Breast epithelium (tissue), 4 donors: Measurements from ENCODE around the gene CCDC9B. TPM values are rescaled to one million over a fixed set of nuclear protein-coding genes. Genes with fewer than 3 reads are reported as not detected.

ENCODE experiments used
- DNase-seq, 2 donors: peaks; one replicate each; pipeline ENCODE4 v3.0.0-alpha.2; 2019; ENCODE audit warnings: low spot score in 2 of 2
- H3K27ac ChIP-seq, 2 donors: fragments of 200-600 bp; sonication (generic) in 1 of 2; one replicate each; pipeline ENCODE4 v1.5.1; 2016 to 2019; ENCODE audit warnings: mild to moderate bottlenecking in 1 of 2
- H3K27me3 ChIP-seq, 2 donors: fragments of 200-600 bp; sonication (generic) in 1 of 2; one replicate each; pipeline versions ENCODE4 v1.5.1 to v1.6.0; 2017 to 2019; ENCODE audit warnings: control low read depth in 1 of 2, mild to moderate bottlenecking in 1 of 2
- H3K36me3 ChIP-seq: fragments of 200-600 bp; one replicate; pipeline ENCODE4 v1.5.1; 2019
- H3K4me1 ChIP-seq, 2 donors: fragments of 200-600 bp; sonication (generic); one replicate each; pipeline ENCODE4 v1.5.1; 2016 to 2019; ENCODE audit warnings: control low read depth in 1 of 2
- H3K4me3 ChIP-seq, 3 donors: fragments of 200-600 bp; sonication (generic); 1 replicate in 2 of 3; 2 replicates in 1 of 3; pipeline ENCODE4 v1.5.1; 2016 to 2019; ENCODE audit warnings: mild to moderate bottlenecking in 3 of 3, moderate library complexity in 2 of 3
- H3K9me3 ChIP-seq, 2 donors: fragments of 200-600 bp; sonication (generic) in 1 of 2; one replicate each; pipeline ENCODE4 v1.5.1; 2016 to 2019; ENCODE audit warnings: control low read depth in 1 of 2
- POLR2A ChIP-seq: fragments of 450-650 bp; IDR thresholded peaks from one replicate; pipeline ENCODE4 v1.6.1; 2016; ENCODE audit warnings: antibody characterized with exemption, mild to moderate bottlenecking, moderate library complexity
- POLR2AphosphoS5 ChIP-seq, 3 donors: sonication (generic); formaldehyde crosslinking; IDR thresholded peaks; one replicate each; pipeline ENCODE4 v1.6.1; 2017; ENCODE audit warnings: antibody characterized with exemption in 3 of 3
- intact Hi-C: fragments of 100-400 bp; cut with DNase I; formaldehyde crosslinking; loops from one replicate; pipeline ENCODE4 v1.15.1; 2023; ENCODE audit warnings: low total_unique reads
- total RNA-seq, 3 donors: library from RNA; depleted of rRNA; stranded (reverse); fragments of >200 nt; gene quantifications; one replicate each; pipeline ENCODE4 v1.1.0, GENCODE V29; 2016
- TF ChIP-seq, protein P1 (sequence below), 3 donors: fragments of 450-650 bp; IDR thresholded peaks; one replicate each; pipeline ENCODE4 v1.5.1; 2016 to 2017; ENCODE audit warnings: antibody characterized with exemption in 3 of 3, mild to moderate bottlenecking in 3 of 3, moderate library complexity in 3 of 3

The CCDC9B gene
- total RNA-seq, 3 donors from 2014 or later: 4.0 to 14.1 (median 9.4) TPM

DNA sequence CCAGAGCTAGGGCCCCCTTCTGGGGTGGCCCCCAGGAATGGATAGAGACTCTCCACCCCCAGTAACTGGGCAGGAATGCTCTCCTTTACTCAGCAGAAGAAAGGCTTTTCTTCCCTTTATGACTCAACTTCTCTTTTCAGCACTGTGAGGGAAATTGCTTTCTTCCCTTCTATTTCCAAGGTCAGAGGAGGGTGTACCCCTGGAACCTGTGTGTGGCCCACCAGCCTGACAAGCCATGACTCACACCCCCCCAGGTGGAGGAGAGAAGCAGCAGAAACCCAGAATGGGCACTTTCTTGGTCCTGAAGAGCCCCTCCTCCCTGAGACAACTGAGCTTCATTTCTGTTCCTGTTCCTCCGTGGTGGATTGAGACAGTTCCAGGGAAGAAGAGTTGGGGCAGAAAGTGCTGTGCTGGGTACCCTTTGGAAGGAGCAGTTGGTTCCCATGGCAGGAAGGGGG is 55.2 kb downstream of the CCDC9B start:
- Histone ChIP-seq H3K36me3 (no peaks in the 10 kb centered on the region), H3K4me3 (no peak overlapping the region), H3K27ac (no peak overlapping the region), H3K27me3 (peaks cover 14 to 31% of the 10 kb centered on the region in 2 donors), H3K9me3 (no peaks in the 10 kb centered on the region), H3K4me1 (peaks cover 0 to 16% of the 10 kb centered on the region in 2 donors)
- intact Hi-C loops: no loop called here
- no peak for DNase-seq
- TF ChIP-seq POLR2AphosphoS5 (IDR thresholded peaks at IDR 0.05) (no peak), POLR2A (no peak)
- TF ChIP-seq, protein P1, sequence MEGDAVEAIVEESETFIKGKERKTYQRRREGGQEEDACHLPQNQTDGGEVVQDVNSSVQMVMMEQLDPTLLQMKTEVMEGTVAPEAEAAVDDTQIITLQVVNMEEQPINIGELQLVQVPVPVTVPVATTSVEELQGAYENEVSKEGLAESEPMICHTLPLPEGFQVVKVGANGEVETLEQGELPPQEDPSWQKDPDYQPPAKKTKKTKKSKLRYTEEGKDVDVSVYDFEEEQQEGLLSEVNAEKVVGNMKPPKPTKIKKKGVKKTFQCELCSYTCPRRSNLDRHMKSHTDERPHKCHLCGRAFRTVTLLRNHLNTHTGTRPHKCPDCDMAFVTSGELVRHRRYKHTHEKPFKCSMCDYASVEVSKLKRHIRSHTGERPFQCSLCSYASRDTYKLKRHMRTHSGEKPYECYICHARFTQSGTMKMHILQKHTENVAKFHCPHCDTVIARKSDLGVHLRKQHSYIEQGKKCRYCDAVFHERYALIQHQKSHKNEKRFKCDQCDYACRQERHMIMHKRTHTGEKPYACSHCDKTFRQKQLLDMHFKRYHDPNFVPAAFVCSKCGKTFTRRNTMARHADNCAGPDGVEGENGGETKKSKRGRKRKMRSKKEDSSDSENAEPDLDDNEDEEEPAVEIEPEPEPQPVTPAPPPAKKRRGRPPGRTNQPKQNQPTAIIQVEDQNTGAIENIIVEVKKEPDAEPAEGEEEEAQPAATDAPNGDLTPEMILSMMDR (IDR thresholded peaks at IDR 0.05): no peak

DNA sequence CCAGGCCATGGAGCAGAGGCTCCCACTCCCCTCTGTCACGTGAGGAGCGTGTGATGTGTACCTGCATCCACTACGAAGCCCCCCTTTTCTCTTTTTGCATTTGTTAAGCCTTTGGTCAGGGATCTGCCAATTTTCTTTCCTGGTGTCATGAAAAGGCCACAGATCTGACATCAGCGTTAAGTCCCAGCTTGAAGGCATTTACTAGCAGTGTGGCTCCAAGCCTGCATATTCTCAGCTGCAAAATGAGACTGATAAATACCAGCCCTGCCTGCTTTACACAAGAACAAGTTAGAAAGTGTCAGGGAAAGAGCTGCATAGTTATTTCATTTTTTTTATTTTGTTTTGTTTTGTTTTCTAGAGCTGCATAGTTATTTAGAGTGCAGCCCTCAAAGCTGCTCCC is 55.6 kb downstream of the CCDC9B start:
- intact Hi-C loops: no loop called here
- no peak for DNase-seq
- no peak for TF ChIP-seq POLR2AphosphoS5 (IDR thresholded peaks at IDR 0.05)
- TF ChIP-seq, protein P1 (IDR thresholded peaks at IDR 0.05): no peak
- no peak for TF ChIP-seq POLR2A

DNA sequence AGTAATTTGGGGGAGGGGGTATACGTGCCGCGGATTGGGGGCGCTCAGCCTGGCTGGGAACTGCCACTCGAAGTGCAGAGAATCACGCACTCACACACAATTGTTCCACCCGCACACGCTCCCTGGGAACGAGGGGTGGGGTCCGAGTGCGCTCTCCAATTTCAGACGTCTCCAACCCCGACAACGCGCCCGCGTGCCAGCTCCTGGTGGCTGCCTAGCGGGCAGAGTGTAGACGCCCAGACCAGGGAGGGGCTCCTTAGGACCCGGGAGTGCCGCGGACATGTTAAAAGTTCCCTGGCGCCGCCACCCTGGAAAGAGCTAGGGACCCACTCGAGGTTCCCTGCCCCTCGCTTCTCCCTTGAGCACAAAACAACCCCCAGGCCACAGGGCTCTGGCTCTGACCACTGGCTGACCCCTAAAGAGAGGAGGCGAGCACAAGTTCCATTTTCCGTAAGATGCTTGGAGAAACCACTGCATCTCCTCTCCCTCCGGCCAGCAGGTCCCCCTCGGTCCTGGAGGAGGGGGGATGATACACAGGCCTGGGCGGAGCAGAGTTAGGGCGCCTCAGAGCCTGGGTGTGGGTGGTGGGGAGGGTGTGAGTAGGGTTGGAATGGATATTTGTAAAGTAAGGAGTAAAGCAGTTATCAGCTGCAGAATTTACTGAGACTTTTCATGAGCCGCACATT is 57.0 kb downstream of the CCDC9B start:
- Histone ChIP-seq H3K27me3 (peaks cover 17 to 43% of the 10 kb centered on the region in 2 donors), H3K27ac (no peak overlapping the region), H3K4me1 (peaks cover 0 to 16% of the 10 kb centered on the region in 2 donors), H3K4me3 (peak overlapping the region in 1 of 3 donors; percentile 67), H3K9me3 (no peaks in the 10 kb centered on the region), H3K36me3 (no peaks in the 10 kb centered on the region)
- TF ChIP-seq POLR2A (no peak), POLR2AphosphoS5 (IDR thresholded peaks at IDR 0.05) (no peak)
- TF ChIP-seq, protein P1 (IDR thresholded peaks at IDR 0.05): no peak
- no peak for DNase-seq
- intact Hi-C loops: loop anchor here (5.0 kb wide), 1 partner anchor 499 kb away; no protein-coding TSS in a partner anchor

More for the DNA sequence above, 55.6 kb downstream of the CCDC9B start:
- Histone ChIP-seq H3K9me3 (no peaks in the 10 kb centered on the region), H3K27me3 (peaks cover 17 to 36% of the 10 kb centered on the region in 2 donors), H3K36me3 (no peaks in the 10 kb centered on the region), H3K4me3 (no peak overlapping the region), H3K27ac (no peak overlapping the region), H3K4me1 (peaks cover 0 to 16% of the 10 kb centered on the region in 2 donors)

DNA sequence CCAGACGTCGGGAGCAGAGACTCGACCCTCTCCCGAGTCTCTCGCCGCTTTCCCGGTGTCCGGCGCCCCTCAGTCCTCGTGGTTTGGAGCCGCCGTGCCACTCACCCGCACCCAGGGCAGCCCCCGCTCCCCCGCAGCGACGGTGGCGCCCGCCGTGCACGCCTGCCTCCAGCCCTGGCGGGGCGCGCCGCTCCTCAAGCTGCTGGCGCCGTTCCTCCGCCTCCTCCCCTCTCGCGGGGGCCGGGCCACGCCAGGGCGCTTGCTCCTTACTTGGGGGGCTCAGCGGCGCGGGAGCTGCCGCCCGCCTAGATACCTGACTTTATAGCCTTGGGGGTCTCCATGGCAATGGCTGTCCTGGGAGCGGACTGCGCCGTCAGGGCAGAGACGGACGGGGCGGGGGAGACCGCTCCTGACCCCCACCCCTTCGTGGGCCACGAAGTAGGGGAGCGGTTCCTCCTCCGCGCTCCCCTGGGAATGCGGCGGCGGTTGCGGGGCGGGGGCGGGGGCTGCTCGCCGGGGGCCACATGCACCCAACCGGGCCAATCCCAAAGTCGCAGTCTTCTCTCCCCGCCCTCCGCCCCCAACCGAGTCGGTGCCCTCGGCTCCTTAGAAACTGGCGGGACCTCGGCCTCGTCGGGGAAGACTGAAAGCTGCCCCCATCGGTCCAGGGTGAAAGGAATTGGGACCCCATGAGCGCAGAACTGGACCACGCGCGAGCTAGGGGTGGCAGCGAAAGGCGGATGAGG is 57.7 kb downstream of the CCDC9B start, which contains the start of gene ANKRD63:
Gene ANKRD63, minus strand, starts transcription at position 196 of the 746 bp plus-strand sequence. CDS start 478 bp downstream, outside the sequence.
- no peak for DNase-seq
- Histone ChIP-seq H3K36me3 (no peaks in the 10 kb centered on the region), H3K4me3 (peak within 1 kb of the TSS; percentile 30 to 67 (median 48)), H3K9me3 (no peaks in the 10 kb centered on the region), H3K27me3 (peaks cover 17 to 43% of the 10 kb centered on the region in 2 donors), H3K27ac (no peak within 1 kb of the TSS), H3K4me1 (peaks cover 0 to 16% of the 10 kb centered on the region in 2 donors)
- intact Hi-C loops: loop anchor here (5.0 kb wide), 1 partner anchor 499 kb away; no protein-coding TSS in a partner anchor
- TF ChIP-seq POLR2AphosphoS5 (IDR thresholded peaks at IDR 0.05) (no peak), POLR2A (no peak)
- TF ChIP-seq, protein P1 (IDR thresholded peaks at IDR 0.05): no peak
